ENCODE measurements around the gene ABCA6.

Gene ABCA6

GRCh38 chr17:69055334-69055733 is 86.4 kb downstream of the ABCA6 start:
- in situ Hi-C loops (cut with HindIII; ENCODE audit: low sequenced_read_pairs), result no loop called here
- no peak overlapping the region for H3K4me3 ChIP-seq (ENCODE audit: low read depth, low read length)
- no peak for DNase-seq (ENCODE audit: low read depth, low spot score)
- no peak for TF ChIP-seq CTCF (IDR thresholded peaks at IDR 0.05; ENCODE audit: low read depth, low read length)

GRCh38 chr17:69050999-69051775 is 90.5 kb downstream of the ABCA6 start:
- TF ChIP-seq CTCF (IDR thresholded peaks at IDR 0.05; ENCODE audit: low read depth, low read length), result no peak
- DNase-seq (ENCODE audit: low read depth, low spot score), result peak; percentile 57
- no peak overlapping the region for H3K4me3 ChIP-seq (ENCODE audit: low read depth, low read length)
- in situ Hi-C loops (cut with HindIII; ENCODE audit: low sequenced_read_pairs), result no loop called here

GRCh38 chr17:69048634-69049033 is 93.1 kb downstream of the ABCA6 start:
- no peak for DNase-seq (ENCODE audit: low read depth, low spot score)
- no peak for TF ChIP-seq CTCF (IDR thresholded peaks at IDR 0.05; ENCODE audit: low read depth, low read length)
- in situ Hi-C loops (cut with HindIII; ENCODE audit: low sequenced_read_pairs), result no loop called here
- no peak overlapping the region for H3K4me3 ChIP-seq (ENCODE audit: low read depth, low read length)

- peak; percentile 77 for DNase-seq (ENCODE audit: low read depth, low spot score)
- no peak overlapping the region for H3K4me3 ChIP-seq (ENCODE audit: low read depth, low read length)
- TF ChIP-seq CTCF (IDR thresholded peaks at IDR 0.05; ENCODE audit: low read depth, low read length), result no peak
- in situ Hi-C loops (cut with HindIII; ENCODE audit: low sequenced_read_pairs), result no loop called here
Measured at GRCh38 chr17:69047368-69048263, 94.1 kb downstream of the ABCA6 start.

- in situ Hi-C loops (cut with HindIII; ENCODE audit: low sequenced_read_pairs), result no loop called here
- no peak for TF ChIP-seq CTCF (IDR thresholded peaks at IDR 0.05; ENCODE audit: low read depth, low read length)
Measured at GRCh38 chr17:69046121-69046807, 95.4 kb downstream of the ABCA6 start.

GRCh38 chr17:69045646-69046045 is 96.0 kb downstream of the ABCA6 start:
- no peak for DNase-seq (ENCODE audit: low read depth, low spot score)
- in situ Hi-C loops (cut with HindIII; ENCODE audit: low sequenced_read_pairs), result no loop called here
- TF ChIP-seq CTCF (IDR thresholded peaks at IDR 0.05; ENCODE audit: low read depth, low read length), result no peak
- H3K4me3 ChIP-seq (ENCODE audit: low read depth, low read length), result no peak overlapping the region

More at GRCh38 chr17:69046121-69046807, 95.4 kb downstream of the ABCA6 start:
- no peak for DNase-seq (ENCODE audit: low read depth, low spot score)
- no peak overlapping the region for H3K4me3 ChIP-seq (ENCODE audit: low read depth, low read length)

Measured in astrocyte of the spinal cord (primary cell).